Vagina (tissue), 2 donors: ENCODE data around the gene IQSEC1. TPM values are rescaled to one million over a fixed set of nuclear protein-coding genes. Genes with fewer than 3 reads are reported as not detected.

Source experiments
- DNase-seq, 2 donors: peaks; one replicate each; pipeline ENCODE4 v3.0.0-alpha.2; 2017; ENCODE audit errors: extremely low spot score in 2 of 2
- H3K27ac ChIP-seq: fragments of 200-600 bp; sonication (generic); one replicate; pipeline ENCODE4 v1.5.1; 2019
- H3K27me3 ChIP-seq: fragments of 200-600 bp; sonication (generic); one replicate; pipeline ENCODE4 v1.5.1; 2019
- H3K36me3 ChIP-seq, 2 donors: fragments of 200-600 bp; sonication (generic); one replicate each; pipeline ENCODE4 v1.5.1; 2017 to 2019
- H3K4me1 ChIP-seq: fragments of 200-600 bp; sonication (generic); one replicate; pipeline ENCODE4 v1.5.1; 2019
- H3K4me3 ChIP-seq, 2 donors: fragments of 200-600 bp; sonication (generic); 1 replicate in 1 of 2; 2 replicates in 1 of 2; pipeline ENCODE4 v1.5.1; 2016 to 2019
- H3K9me3 ChIP-seq: fragments of 200-600 bp; sonication (generic); one replicate; pipeline ENCODE4 v1.5.1; 2019
- POLR2A ChIP-seq, 2 donors: fragments of 450-650 bp; IDR thresholded peaks; one replicate each; pipeline ENCODE4 v1.6.1; 2017; ENCODE audit warnings: antibody characterized with exemption in 2 of 2, mild to moderate bottlenecking in 2 of 2, moderate library complexity in 2 of 2
- POLR2AphosphoS5 ChIP-seq, 2 donors: sonication (generic); formaldehyde crosslinking; IDR thresholded peaks; one replicate each; pipeline ENCODE4 v1.9.0; 2017; ENCODE audit warnings: antibody characterized with exemption in 2 of 2, mild to moderate bottlenecking in 2 of 2, low read depth in 1 of 2; ENCODE audit not compliant: insufficient read depth in 1 of 2
- intact Hi-C: fragments of 100-400 bp; cut with DNase I; formaldehyde crosslinking; loops from one replicate; pipeline ENCODE4 v1.15.1; 2023
- total RNA-seq: library from RNA; depleted of rRNA; stranded (reverse); fragments of >200 nt; gene quantifications from one replicate; pipeline ENCODE4 v1.2.3, GENCODE V29; 2016
- TF ChIP-seq, protein P1 (sequence below), 3 experiments: fragments of 450-650 bp in 2 of 3; fragments of 200-600 bp in 1 of 3; sonication (generic) in 1 of 3; IDR thresholded peaks; one replicate each; pipeline ENCODE4 v1.5.1; 2017 to 2019; ENCODE audit warnings: antibody characterized with exemption in 3 of 3, mild to moderate bottlenecking in 2 of 3, moderate library complexity in 2 of 3

IQSEC1 gene
- total RNA-seq, 1 donor from 2014 or later: 34.9 TPM

GRCh38 chr3:12929801-12930200 is 143.4 kb downstream of the IQSEC1 start:
- intact Hi-C loops: no loop called here
- no peaks in the 10 kb centered on the region for H3K27me3 ChIP-seq
- TF ChIP-seq POLR2AphosphoS5 (IDR thresholded peaks at IDR 0.05; ENCODE audit: insufficient read depth in 1 of 2, low read depth in 1 of 2): no peak
- TF ChIP-seq POLR2A (IDR thresholded peaks at IDR 0.05): no peak
- TF ChIP-seq, protein P1, sequence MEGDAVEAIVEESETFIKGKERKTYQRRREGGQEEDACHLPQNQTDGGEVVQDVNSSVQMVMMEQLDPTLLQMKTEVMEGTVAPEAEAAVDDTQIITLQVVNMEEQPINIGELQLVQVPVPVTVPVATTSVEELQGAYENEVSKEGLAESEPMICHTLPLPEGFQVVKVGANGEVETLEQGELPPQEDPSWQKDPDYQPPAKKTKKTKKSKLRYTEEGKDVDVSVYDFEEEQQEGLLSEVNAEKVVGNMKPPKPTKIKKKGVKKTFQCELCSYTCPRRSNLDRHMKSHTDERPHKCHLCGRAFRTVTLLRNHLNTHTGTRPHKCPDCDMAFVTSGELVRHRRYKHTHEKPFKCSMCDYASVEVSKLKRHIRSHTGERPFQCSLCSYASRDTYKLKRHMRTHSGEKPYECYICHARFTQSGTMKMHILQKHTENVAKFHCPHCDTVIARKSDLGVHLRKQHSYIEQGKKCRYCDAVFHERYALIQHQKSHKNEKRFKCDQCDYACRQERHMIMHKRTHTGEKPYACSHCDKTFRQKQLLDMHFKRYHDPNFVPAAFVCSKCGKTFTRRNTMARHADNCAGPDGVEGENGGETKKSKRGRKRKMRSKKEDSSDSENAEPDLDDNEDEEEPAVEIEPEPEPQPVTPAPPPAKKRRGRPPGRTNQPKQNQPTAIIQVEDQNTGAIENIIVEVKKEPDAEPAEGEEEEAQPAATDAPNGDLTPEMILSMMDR (IDR thresholded peaks at IDR 0.05): no peak
- H3K27ac ChIP-seq: no peak overlapping the region
- H3K4me3 ChIP-seq: no peak overlapping the region
- H3K9me3 ChIP-seq: no peaks in the 10 kb centered on the region
- DNase-seq: no peak
- peaks cover 0 to 14% of the 10 kb centered on the region in 2 donors for H3K36me3 ChIP-seq
- H3K4me1 ChIP-seq: peaks cover 40% of the 10 kb centered on the region

DNA sequence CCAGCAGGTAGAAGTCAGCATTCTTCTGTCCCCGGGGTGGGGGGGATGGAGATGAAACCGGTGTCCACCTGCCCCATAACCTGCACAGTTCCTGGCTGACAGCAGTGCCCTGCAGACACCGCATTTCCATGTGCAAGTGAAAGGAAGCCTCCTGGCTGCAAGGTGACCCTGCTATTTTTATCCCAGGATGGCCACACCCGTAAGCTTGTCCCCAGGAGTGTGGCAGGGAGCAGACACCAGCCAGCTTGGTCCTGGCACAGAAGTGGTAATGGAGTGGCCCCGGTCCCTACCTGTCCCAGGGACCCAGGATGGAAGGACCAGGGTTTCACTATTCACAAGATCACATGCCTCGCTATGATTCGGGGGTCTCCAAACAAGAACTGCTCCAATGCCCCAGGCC is 146.6 kb downstream of the IQSEC1 start:
- H3K4me3 ChIP-seq: no peak overlapping the region
- intact Hi-C loops: no loop called here
- H3K4me1 ChIP-seq: peaks cover 24% of the 10 kb centered on the region
- no peak overlapping the region for H3K27ac ChIP-seq
- DNase-seq: no peak
- TF ChIP-seq, protein P1 (IDR thresholded peaks at IDR 0.05): no peak
- TF ChIP-seq POLR2A (IDR thresholded peaks at IDR 0.05) (no peak), POLR2AphosphoS5 (IDR thresholded peaks at IDR 0.05; ENCODE audit: insufficient read depth in 1 of 2, low read depth in 1 of 2) (no peak)
- peaks cover 0 to 33% of the 10 kb centered on the region in 2 donors for H3K36me3 ChIP-seq
- H3K9me3 ChIP-seq: no peaks in the 10 kb centered on the region
- no peaks in the 10 kb centered on the region for H3K27me3 ChIP-seq

GRCh38 chr3:12925648-12926047 is 147.6 kb downstream of the IQSEC1 start:
- no peaks in the 10 kb centered on the region for H3K27me3 ChIP-seq
- peaks cover 0 to 36% of the 10 kb centered on the region in 2 donors for H3K36me3 ChIP-seq
- intact Hi-C loops: no loop called here

GRCh38 chr3:12924437-12924836 is 148.8 kb downstream of the IQSEC1 start:
- Histone ChIP-seq H3K4me1 (peaks cover 9% of the 10 kb centered on the region), H3K27me3 (no peaks in the 10 kb centered on the region), H3K36me3 (peaks cover 0 to 47% of the 10 kb centered on the region in 2 donors), H3K4me3 (no peak overlapping the region), H3K9me3 (no peaks in the 10 kb centered on the region), H3K27ac (no peak overlapping the region)
- intact Hi-C loops: no loop called here
- TF ChIP-seq POLR2A (IDR thresholded peaks at IDR 0.05) (no peak), POLR2AphosphoS5 (IDR thresholded peaks at IDR 0.05; ENCODE audit: insufficient read depth in 1 of 2, low read depth in 1 of 2) (no peak)
- TF ChIP-seq, protein P1 (IDR thresholded peaks at IDR 0.05): no peak
- DNase-seq: no peak

More at GRCh38 chr3:12925648-12926047, 147.6 kb downstream of the IQSEC1 start:
- H3K4me1 ChIP-seq: peaks cover 19% of the 10 kb centered on the region
- H3K4me3 ChIP-seq: no peak overlapping the region
- no peak for DNase-seq
- H3K27ac ChIP-seq: no peak overlapping the region
- no peaks in the 10 kb centered on the region for H3K9me3 ChIP-seq
- TF ChIP-seq, protein P1 (IDR thresholded peaks at IDR 0.05): no peak
- TF ChIP-seq POLR2AphosphoS5 (IDR thresholded peaks at IDR 0.05; ENCODE audit: insufficient read depth in 1 of 2, low read depth in 1 of 2) (no peak), POLR2A (IDR thresholded peaks at IDR 0.05) (no peak)

DNA sequence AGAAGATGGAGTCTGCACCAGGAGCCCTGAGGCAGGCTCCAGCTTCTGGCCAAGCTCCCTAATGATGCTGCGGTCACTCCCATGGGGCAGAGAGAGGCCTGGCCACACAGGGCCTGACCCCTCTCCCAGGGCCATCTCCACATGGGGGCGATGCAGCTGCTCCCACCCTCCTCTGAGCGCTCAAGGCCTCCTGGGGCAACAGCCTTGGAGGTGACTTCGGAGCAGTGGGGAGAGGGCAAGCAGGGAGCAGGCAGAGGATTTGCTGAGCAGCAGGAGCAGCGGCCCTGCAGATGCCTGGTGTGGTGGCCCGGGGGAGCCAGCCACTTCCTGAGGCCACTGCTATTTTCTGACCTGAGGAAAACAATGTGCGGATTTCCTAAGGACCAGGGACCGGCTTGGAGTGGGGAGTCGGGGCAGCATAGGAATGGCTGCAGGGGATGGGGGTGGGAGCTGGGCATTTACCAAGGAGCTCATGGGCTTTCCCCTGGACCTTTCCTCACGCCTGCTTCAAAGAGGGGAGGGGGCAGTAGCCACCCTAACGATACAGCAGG is 150.3 kb downstream of the IQSEC1 start:
- peaks cover 9% of the 10 kb centered on the region for H3K4me1 ChIP-seq
- no peak for DNase-seq
- intact Hi-C loops: no loop called here
- H3K4me3 ChIP-seq: no peak overlapping the region
- H3K9me3 ChIP-seq: no peaks in the 10 kb centered on the region
- H3K27ac ChIP-seq: no peak overlapping the region
- no peak for TF ChIP-seq POLR2A (IDR thresholded peaks at IDR 0.05)
- no peak for TF ChIP-seq POLR2AphosphoS5 (IDR thresholded peaks at IDR 0.05; ENCODE audit: insufficient read depth in 1 of 2, low read depth in 1 of 2)
- TF ChIP-seq, protein P1 (IDR thresholded peaks at IDR 0.05): no peak
- no peaks in the 10 kb centered on the region for H3K27me3 ChIP-seq
- peaks cover 0 to 52% of the 10 kb centered on the region in 2 donors for H3K36me3 ChIP-seq
